ENCODE data around the gene MYL4.

GRCh38 chr17:47250855-47251254 lies 41.7 kb downstream of the MYL4 start:
- TF ChIP-seq POLR2A (IDR thresholded peaks at IDR 0.05) = no peak
- no peak for TF ChIP-seq CTCF (IDR thresholded peaks at IDR 0.05)
- no peak for TF ChIP-seq EP300 (IDR thresholded peaks at IDR 0.05)
